Right lobe of liver (tissue), 4 donors: Measurements from ENCODE around the gene NPW.

Source experiments
- CTCF ChIP-seq, 4 donors: fragments of 200-600 bp in 3 of 4; fragments of 450-650 bp in 1 of 4; IDR thresholded peaks; one replicate each; pipeline versions ENCODE4 v1.5.1 to v1.8.0; 2016 to 2022; ENCODE audit warnings: antibody characterized with exemption in 4 of 4, mild to moderate bottlenecking in 2 of 4
- POLR2A ChIP-seq: fragments of 450-650 bp; IDR thresholded peaks from one replicate; pipeline ENCODE4 v1.6.1; 2017; ENCODE audit warnings: antibody characterized with exemption, mild to moderate bottlenecking
- donor health status: DM: no; HTN: no; CAD: no.
- donor health status: DM: no; HTN: no; CAD: no.
- donor health status: DM: no; HTN: yes; CAD: no.

GRCh38 chr16:2037647-2038381 lies 18.2 kb downstream of the NPW start:
- no peak for TF ChIP-seq POLR2A
- TF ChIP-seq CTCF (IDR thresholded peaks at IDR 0.05) = no peak
